ACHN (cell line): ENCODE data around the gene OPRL1.
"Not testable (repeated sequence)": the region's sequence is repeated elsewhere in the genome, so short reads cannot be mapped to it uniquely, and the experiment has no call there.

ENCODE experiments used
- DNase-seq: peaks from one replicate; pipeline ENCODE4 v3.0.0-alpha.2; 2015
- in situ Hi-C: cut with HindIII; loops from 2 replicates; pipeline ENCODE4 v1.10.0; 2017; ENCODE audit warnings: low sequenced_read_pairs, low pct_ligation_motif_present, low pct_unique_long_range_greater_than_20kb

The OPRL1 gene

DNA sequence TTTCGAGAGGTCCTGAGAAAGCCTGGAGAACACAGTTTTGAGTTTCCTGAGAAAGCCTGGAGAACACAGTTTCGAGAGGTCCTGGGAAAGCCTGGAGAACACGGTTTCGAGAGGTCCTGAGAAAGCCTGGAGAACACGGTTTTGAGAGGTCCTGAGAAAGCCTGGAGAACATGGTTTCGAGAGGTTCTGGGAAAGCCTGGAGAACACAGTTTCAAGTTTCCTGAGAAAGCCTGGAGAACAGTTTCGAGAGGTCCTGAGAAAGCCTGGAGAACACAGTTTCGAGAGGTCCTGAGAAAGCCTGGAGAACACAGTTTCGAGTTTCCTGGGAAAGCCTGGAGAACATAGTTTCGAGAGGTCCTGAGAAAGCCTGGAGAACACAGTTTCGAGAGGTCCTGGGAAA is 43.6 kb downstream of the OPRL1 start:
- in situ Hi-C loops, DNase-seq: not testable (repeated sequence)

DNA sequence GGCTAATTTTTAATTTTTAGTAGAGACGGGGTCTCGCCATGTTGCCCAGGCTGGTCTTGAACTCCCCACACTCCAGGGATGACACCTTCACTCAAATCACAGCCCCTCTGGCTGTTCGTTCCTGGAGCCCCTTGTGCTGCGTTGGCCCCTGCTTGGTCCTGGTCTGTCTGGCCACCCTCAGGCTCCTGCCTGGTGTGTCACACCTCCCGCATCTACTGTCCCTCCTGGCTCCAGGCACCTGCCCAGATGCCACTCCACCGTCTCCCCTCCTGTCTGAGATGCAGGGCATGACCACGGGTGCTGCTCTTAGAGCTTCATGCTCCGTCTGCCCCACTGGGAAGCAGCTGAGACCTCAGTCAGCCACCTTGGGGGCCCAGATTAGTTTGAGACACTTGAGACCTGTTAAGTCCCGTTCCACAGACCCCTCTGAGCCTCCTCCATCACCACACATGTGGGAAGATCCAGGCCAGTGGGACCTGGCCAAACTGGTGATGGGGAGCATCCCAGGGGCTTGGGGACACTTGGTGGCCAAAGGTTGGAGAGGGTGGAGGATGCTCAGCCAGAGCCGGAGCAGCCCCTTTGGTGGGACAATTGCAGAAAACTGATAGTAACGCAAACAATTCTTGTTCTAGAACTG is 49.4 kb downstream of the OPRL1 start:
- in situ Hi-C loops: no loop called here

DNA sequence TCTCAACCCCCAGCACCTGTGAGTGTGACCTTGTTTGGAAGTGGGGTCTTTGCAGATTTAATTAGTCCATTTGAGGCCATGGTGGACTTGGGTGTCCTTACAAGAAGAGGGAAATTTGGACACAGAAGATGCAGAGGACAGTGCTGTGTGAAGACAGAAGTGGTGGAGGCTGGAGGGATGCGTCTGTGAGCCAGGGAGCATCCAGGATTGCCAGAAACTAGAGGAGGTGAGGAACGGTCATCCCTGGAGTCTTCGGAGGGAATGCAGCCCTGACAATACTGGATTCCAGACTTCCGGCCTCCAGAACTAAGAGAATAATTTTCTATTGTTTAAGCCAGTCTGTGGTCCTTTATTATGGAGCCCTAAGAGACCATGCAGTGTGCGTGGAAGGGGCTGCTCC is 50.4 kb downstream of the OPRL1 start:
- in situ Hi-C loops: no loop called here
- DNase-seq: no peak

More for the DNA sequence above, 49.4 kb downstream of the OPRL1 start:
- DNase-seq: no peak

DNA sequence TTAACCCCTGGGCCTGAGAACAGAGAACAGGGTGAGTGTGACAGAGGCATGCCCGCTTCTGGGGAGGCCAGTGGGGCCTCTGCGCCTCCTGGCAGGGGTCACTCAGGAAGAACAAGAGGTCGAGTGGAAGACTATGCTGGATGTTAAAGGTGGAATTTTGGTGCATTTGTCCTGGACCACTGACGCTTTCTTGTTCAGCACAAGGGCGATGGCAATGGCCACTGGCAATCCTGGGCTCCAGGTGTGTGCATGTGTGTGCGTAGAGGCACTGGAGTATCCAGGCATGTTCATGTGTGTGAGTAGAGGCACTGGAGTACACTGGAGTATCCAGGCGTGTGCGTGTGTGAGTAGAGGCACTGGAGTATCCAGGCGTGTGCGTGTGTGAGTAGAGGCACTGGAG is 51.0 kb downstream of the OPRL1 start:
- no peak for DNase-seq
- in situ Hi-C loops: no loop called here

DNA sequence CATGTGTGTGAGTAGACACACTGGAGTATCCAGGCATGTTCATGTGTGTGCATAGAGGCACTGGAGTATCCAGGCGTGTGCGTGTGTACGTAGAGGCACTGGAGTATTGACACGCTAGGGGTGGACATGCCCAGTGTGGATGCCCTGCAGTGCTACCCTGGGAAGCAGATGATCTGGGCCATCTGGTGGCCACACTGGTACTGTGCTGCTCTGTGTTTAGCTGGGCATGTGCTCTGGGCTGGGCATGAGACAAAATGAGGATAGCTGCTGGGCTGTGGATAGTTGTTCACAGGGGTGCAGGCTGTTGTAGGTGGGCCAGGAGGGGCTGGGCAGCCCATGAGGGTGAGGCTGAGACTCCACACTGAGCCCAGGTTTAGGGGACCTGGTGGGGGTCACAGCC is 51.5 kb downstream of the OPRL1 start:
- in situ Hi-C loops: no loop called here
- DNase-seq: no peak

DNA sequence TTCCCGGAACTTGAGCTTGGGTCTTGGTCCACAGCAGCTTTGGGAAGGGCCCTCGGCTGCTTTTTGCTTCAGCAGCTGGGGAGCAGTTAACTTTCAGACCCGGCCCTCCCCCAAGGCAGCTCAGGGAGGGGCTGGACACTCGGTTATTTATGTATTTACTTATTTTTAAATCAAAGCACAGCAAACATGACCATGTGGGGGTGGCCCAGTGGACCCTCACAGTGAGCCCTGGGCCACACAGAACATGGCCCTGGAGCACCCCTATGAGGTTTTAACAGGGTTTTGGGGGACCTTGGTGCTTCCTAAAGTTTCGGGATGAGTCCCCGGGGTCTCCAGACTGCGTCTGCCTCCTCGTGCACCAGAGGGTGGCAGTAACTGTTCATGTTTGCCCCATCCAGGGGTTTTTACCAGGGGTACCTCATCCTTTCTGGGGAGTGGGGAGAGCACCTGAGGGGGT is 54.1 kb downstream of the OPRL1 start:
- no peak for DNase-seq
- in situ Hi-C loops: no loop called here

DNA sequence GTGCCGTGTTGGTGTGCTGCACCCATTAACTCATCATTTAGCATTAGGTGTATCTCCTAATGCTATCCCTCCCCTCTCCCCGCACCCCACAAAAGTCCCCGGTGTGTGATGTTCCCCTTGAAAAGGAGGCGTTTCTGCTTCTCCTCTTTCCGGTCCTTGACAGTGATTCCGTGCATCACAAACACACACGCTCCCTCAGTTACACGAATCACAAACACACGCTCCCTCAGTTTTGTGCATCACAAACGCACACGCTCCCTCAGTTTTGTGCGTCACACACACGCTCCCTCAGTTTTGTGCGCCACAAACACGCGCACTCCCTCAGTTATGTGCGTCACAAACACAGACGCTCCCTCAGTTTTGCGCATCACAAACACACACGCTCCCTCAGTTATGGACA is 54.9 kb downstream of the OPRL1 start:
- in situ Hi-C loops, DNase-seq: not testable (repeated sequence)

DNA sequence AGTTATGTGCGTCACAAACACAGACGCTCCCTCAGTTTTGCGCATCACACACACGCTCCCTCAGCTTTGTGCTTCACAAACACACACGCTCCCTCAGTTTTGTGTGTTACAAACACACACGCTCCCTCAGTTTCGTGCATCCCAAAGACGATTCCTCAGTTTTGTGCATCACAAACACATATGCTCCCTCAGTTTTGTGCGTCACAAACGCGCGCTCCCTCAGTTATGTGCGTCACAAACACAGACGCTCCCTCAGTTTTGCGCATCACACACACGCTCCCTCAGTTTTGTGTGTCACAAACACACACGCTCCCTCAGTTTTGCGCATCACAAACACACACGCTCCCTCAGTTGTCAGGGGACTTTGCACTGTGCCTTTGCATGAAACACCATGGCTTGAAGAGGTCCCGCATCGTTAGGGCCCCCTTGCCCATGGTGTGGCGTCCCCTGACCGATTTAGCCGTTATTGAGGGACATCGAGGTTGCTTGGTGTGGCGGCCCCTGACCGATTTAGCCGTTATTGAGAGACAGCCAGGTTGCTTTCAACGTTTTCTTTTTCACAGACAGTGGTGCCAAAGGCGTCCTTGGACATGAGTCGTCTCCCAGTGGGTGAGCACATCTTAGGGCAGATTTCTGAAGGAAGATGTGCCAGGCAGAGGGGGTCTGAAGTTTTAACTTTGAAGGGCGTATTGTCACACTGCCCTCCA is 56.3 kb downstream of the OPRL1 start:
- DNase-seq: no peak
- in situ Hi-C loops: no loop called here

DNA sequence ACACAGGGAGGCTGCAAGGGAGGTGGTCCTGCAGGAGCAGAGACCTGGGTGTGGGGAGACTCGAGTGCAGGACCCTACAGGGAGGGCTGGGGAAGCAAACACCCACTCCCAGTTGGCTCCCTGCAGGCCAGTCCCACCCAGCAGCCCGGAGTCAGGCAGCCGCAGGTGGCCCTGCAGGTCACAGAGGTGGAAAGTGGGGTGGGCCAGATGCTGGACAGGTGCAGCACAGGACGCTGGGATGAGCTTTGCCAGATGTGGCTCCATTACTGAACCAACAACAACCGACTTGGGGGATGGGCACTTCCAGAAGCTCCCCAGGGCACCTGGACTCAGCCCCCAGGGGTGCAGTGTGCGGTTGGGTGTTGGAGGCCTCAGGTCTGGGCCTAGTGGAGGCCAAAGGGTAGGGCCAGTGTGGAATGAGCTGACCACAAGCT is 57.7 kb downstream of the OPRL1 start:
- in situ Hi-C loops: no loop called here
- no peak for DNase-seq

DNA sequence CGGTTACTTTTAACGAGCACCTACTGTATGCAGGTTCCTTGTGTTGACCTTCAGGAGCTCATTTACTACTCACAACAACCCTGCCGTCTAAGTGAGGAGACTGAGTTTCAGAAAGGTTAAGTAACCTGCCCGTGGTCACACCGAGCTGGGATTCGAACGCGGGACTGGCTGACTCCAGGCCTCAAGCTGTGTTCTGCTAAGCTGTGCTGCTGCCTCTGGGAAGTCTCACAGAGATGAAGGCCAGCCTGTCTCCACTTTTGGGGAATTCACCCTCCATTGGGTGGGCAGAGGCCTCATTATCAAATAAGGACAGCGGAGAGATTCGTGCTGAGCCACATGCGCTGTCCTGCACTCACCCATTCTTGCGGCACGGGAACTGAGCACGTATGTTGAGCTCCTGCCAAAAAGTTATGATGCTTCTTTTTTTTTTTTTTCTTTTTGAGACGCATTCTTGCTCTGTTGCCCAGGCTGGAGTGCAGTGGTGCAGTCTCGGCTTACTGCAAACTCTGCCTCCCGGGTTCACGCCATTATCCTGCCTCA is 58.5 kb downstream of the OPRL1 start:
- no peak for DNase-seq
- in situ Hi-C loops: no loop called here

DNA sequence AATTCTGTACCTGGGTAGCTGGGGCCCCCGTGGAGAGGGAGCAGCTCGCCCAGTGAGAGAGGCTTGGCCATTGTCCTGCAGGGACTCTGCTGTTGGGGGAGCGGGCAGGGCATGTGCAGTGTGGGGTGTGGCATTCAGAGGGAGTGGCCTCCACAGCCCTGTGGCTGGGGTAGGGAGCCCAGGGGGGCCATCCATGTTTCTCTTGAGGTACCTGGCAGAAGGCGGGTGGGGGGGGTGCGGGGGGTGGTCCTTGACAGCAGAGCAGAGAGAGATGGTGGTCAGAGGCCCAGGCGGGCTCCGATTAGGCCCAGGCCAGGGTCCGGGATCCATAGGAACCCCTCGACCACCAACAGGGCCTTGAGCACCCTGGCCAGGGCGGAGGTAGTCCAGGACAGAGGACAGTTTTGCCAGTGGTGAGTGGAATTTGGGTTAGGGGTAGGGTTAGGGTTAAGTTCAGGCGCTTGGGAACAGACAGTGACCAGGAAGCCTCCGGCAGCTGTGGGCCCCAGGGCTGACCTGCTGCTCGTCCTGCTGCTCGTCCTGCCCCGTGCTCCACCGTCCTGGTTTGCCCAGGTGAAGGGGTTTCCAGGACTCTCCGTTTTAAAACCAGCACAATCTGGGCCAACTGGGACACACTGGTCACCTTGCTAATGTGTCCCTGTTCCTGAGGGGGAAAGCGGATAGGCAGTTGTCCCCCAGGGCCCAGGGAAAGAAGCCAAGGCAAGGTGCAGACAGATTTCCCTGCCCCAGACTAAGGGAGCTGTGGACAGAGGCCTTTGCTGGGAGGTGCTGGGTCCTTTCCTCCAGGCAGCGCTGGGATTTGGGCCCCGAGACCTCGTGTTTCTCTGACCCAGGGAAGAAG is 59.5 kb downstream of the OPRL1 start:
- in situ Hi-C loops: no loop called here

DNA sequence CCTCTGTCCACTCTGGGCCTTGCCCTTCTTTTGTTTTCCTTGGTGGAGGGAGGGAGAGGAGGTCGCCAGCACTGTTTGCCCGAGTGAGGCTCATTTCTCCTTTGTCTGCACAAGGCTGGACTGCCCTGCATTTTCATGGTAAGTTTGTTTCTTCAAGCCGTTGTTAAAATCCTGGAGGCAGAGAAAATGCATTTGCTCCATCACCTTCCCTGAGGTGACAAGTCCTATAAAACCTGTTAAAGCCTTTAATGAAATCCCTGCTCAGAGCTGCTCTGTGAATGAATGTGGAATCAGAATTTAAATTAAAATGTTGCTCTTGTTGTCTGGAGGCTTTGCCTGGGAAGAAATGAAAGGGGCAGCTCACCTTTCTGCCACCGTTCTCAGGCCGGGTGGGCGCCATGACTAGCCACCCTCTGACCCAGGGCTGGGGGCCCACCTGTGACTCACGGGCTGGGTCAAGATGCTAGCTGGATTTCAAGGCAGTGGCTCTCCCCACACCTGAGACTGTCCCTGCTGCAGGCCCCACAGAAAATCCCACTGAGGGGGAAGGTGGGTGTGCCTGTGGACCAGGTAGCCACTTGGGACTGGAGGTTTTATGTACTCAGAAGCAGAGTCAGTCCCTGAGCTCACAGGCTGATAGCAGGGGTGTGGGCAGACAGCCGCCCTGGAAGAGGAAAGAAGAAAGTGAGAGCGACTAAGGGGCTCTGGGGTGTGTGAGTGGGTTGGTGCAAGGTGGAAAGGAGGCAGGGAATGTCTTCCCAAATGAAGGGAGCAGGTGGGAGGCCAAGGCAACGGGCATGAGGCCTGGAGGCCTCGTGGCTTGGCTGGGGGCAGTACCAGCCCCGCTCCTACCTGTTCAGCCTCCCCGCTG is 60.4 kb downstream of the OPRL1 start:
- DNase-seq: no peak
- in situ Hi-C loops: no loop called here

More for the DNA sequence above, 59.5 kb downstream of the OPRL1 start:
- DNase-seq: no peak

DNA sequence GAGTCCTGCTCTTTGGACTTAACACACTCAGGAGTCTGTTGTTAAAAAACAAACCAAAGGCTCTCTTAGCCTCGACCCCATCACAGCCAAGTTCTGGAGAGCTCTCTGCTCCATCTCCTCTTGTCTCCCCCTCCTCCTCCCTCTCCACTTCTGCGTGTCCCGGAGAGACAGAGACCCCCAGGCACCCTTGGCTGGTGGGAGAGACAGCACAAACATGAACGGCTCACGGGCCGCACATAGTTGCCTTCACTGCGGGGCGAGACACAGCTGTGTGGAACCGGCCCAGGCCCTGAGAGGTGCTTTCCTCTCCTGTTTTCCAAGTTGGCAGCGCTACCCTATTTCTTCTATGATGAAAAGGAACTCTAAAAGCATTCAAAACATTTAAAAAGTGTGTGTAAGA is 61.1 kb downstream of the OPRL1 start:
- in situ Hi-C loops: no loop called here
- no peak for DNase-seq

DNA sequence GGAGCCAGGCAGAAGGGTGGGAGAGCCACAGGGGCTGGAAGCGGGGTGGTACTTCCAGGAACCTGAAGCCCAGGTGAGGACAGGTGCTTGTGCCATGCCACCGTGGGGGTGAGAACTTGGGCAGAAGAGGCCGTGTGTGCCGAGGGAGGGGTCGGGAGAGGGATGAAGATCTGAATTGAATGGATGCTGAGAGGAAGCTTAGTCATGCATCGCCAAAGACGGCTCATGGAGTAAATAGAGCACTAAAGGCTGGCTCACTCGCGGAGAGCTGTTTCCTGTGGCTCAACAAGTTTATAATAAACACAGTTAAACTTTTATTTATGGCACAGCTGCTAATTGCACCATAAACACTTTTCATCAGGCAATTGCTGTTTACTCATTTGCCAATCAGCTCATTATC is 62.7 kb downstream of the OPRL1 start:
- DNase-seq: no peak
- in situ Hi-C loops: no loop called here

DNA sequence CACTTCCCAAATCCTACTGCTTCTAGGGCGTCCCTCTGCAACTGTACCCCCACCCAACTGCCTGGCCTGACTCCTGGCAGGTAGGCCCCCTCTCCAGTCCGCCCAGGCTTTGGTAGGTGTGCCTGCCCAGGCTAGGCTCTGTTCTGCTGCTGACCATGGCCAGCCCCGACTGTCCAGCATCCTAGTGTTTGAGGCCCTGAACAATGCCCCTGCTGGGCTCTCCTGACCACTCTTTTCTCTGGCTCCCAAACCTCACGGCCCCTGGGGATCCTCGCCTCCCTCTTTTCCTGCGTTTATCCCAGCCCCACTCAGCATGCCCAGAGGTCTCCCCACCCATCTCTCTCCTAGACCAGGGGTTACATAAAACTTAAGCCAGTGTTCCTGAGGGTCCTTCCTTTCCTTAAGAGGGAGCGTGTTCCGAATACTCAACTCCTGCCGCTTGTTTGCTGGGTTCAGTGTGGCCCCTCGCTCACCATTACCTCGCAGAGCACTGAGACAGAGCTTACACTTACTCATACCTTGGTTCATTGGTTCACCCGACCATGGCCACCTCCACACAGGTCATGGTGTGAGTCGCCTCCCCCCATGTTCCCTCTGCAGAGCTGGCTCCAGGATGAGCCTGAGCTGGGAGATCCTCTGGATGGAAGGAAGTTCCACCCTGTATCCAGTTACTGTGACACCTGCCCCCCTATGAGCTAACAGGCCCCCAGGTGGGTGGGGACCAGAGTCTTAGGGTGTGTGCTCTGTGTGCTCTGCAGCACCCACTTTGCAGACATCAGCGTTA is 63.3 kb downstream of the OPRL1 start:
- in situ Hi-C loops: no loop called here
- no peak for DNase-seq

DNA sequence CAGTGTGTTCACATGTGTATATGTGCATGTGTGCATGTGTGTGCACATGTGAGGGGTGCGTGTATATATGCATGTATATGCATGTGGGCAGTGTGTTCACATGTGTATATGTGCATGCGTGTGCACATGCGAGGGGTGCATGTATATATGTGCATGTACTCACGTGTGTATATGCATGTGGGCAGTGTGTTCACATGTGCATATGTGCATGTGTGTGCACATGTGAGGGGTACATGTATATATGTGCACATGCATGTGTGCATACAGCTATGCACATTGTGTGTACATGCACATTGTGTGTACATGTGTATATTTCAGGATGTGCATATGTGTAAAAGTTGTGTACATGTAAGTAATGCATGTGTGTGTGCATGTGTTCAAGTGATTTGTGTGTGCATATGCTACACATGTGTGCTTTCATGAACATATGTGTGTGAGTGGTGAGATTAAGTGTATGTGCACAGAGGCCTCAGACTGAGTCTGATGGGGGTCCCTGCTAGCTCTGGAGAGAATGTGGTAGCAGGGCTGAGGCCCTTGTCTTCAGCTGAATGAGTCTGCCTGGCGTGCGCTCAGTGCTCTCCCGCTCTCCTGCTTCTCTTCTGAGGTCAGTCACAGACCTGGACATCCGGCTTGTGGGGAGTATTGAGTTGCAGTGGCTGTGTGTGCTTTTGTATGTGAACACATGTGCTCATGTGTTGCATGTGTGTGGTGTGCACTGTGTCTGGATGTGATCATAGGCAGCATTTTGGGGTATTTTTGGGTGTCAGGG is 64.4 kb downstream of the OPRL1 start:
- in situ Hi-C loops: no loop called here
- no peak for DNase-seq
